Measurements from ENCODE around the gene ZNF678. TPM values are rescaled to one million over a fixed set of nuclear protein-coding genes. Genes with fewer than 3 reads are reported as not detected.

Gene ZNF678
- total and polyA plus RNA-seq, 2 experiments from 2014 or later: 2.3 to 11.5 TPM

- no peak overlapping the region for H2AFZ ChIP-seq
- no peaks in the 10 kb centered on the region for H4K20me1 ChIP-seq (ENCODE audit: insufficient read depth, poor library complexity, severe bottlenecking)
- no peak overlapping the region for H3K4me2 ChIP-seq
- no peaks in the 10 kb centered on the region for H3K9me2 ChIP-seq (replicated peaks; ENCODE audit: insufficient read depth)
- no peak for DNase-seq (ENCODE audit: low spot score)
- H3K79me2 ChIP-seq: no peaks in the 10 kb centered on the region
- no peaks in the 10 kb centered on the region for H3K36me3 ChIP-seq (replicated peaks; ENCODE audit: insufficient read depth, low read depth)
- TF ChIP-seq EZH2 (IDR thresholded peaks at IDR 0.05; ENCODE audit: borderline replicate concordance) (no peak), EZH2phosphoT487 (IDR thresholded peaks at IDR 0.05; ENCODE audit: low read depth, severe bottlenecking, unreplicated experiment) (no peak), CTCF (IDR thresholded peaks at IDR 0.05; ENCODE audit: poor library complexity) (no peak)
- H3K4me1 ChIP-seq (ENCODE audit: insufficient read depth): peaks cover 6% of the 10 kb centered on the region
- H3K27me3 ChIP-seq: no peaks in the 10 kb centered on the region
- no peaks in the 10 kb centered on the region for H3K9me3 ChIP-seq (ENCODE audit: low read depth)
- H3K4me3 ChIP-seq: no peak overlapping the region
- H3K27ac ChIP-seq: no peak overlapping the region
- 93% methylated on average over 8 of the region's 8 CpGs for WGBS (ENCODE audit: low lambda C conversion rate, missing lambda C conversion rate)
Measured at GRCh38 chr1:227546598-227547309, 16.6 kb upstream of the ZNF678 start.

GRCh38 chr1:227547310-227548118 lies 15.8 kb upstream of the ZNF678 start:
- no peak overlapping the region for H3K4me2 ChIP-seq
- H2AFZ ChIP-seq: no peak overlapping the region
- H3K9me3 ChIP-seq (ENCODE audit: low read depth): no peaks in the 10 kb centered on the region
- WGBS (ENCODE audit: low lambda C conversion rate, missing lambda C conversion rate): 65% methylated on average over 8 of the region's 8 CpGs
- no peak for DNase-seq (ENCODE audit: low spot score)
- no peaks in the 10 kb centered on the region for H3K36me3 ChIP-seq (replicated peaks; ENCODE audit: insufficient read depth, low read depth)
- TF ChIP-seq CTCF (IDR thresholded peaks at IDR 0.05; ENCODE audit: poor library complexity) (no peak), EZH2phosphoT487 (IDR thresholded peaks at IDR 0.05; ENCODE audit: low read depth, severe bottlenecking, unreplicated experiment) (no peak), EZH2 (IDR thresholded peaks at IDR 0.05; ENCODE audit: borderline replicate concordance) (no peak)
- peaks cover 5% of the 10 kb centered on the region for H3K4me1 ChIP-seq (ENCODE audit: insufficient read depth)
- H3K27me3 ChIP-seq: no peaks in the 10 kb centered on the region
- H3K4me3 ChIP-seq: no peak overlapping the region
- no peaks in the 10 kb centered on the region for H3K79me2 ChIP-seq
- no peak overlapping the region for H3K27ac ChIP-seq
- no peaks in the 10 kb centered on the region for H4K20me1 ChIP-seq (ENCODE audit: insufficient read depth, poor library complexity, severe bottlenecking)
- no peaks in the 10 kb centered on the region for H3K9me2 ChIP-seq (replicated peaks; ENCODE audit: insufficient read depth)

DNA sequence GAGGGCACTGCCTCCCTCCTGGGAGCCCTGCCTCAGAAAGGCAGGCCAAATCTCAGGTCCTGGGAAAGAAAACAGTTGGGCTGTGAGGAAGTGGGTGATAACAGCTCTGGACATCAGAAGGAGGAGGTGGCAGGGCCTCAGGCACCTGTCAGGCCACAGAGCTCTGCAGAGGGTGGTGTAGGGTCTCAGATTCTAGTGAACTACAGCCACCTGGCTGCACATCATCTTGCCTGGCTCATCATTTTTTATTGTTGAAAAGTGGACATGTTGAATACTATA lies 15.3 kb upstream of the ZNF678 start:
- no peaks in the 10 kb centered on the region for H3K9me3 ChIP-seq (ENCODE audit: low read depth)
- no peak overlapping the region for H2AFZ ChIP-seq
- H3K9me2 ChIP-seq (replicated peaks; ENCODE audit: insufficient read depth): no peaks in the 10 kb centered on the region
- no peaks in the 10 kb centered on the region for H3K27me3 ChIP-seq
- H3K36me3 ChIP-seq (replicated peaks; ENCODE audit: insufficient read depth, low read depth): no peaks in the 10 kb centered on the region
- H4K20me1 ChIP-seq (ENCODE audit: insufficient read depth, poor library complexity, severe bottlenecking): no peaks in the 10 kb centered on the region
- no peak overlapping the region for H3K4me3 ChIP-seq
- TF ChIP-seq EZH2 (IDR thresholded peaks at IDR 0.05; ENCODE audit: borderline replicate concordance): no peak
- no peak for TF ChIP-seq EZH2phosphoT487 (IDR thresholded peaks at IDR 0.05; ENCODE audit: low read depth, severe bottlenecking, unreplicated experiment)
- no peak for TF ChIP-seq CTCF (IDR thresholded peaks at IDR 0.05; ENCODE audit: poor library complexity)
- no peak for DNase-seq (ENCODE audit: low spot score)
- H3K27ac ChIP-seq: no peak overlapping the region
- H3K4me1 ChIP-seq (ENCODE audit: insufficient read depth): peaks cover under 1% of the 10 kb centered on the region
- H3K79me2 ChIP-seq: no peaks in the 10 kb centered on the region
- no peak overlapping the region for H3K4me2 ChIP-seq

Data from hepatocyte (in vitro differentiated cells).